H1 (cell line): Measurements from ENCODE around the gene KRTAP5-1. TPM values are rescaled to one million over a fixed set of nuclear protein-coding genes. Genes with fewer than 3 reads are reported as not detected.

Experiments used
- CTCF ChIA-PET: fragments of 300-600 bp; sonication (Branson Sonifier 250); formaldehyde crosslinking; loops from one replicate; lab custom pipeline; 2021; ENCODE audit not compliant: partially characterized antibody; lab: Charles Lee
- POLR2A ChIA-PET: fragments of 300-600 bp; sonication (Branson Sonifier 250); formaldehyde crosslinking; loops from one replicate; lab custom pipeline; 2021; ENCODE audit warnings: inconsistent platforms; ENCODE audit not compliant: partially characterized antibody; lab: Charles Lee
- DNase-seq, 2 experiments: peaks; one replicate each; pipeline versions ENCODE4 v3.0.0 to v3.0.0-alpha.2; 2010 to 2022; ENCODE audit warnings: low spot score in 2 of 2, low read depth in 1 of 2, mixed read lengths in 1 of 2
- FAIRE-seq: peaks from 2 replicates; lab custom pipeline; 2011; peaks lifted over from hg19 to GRCh38; lab: Jason Lieb, UNC
- H2AFZ ChIP-seq: 2 replicates; pipeline ENCODE4 v1.8.1; 2012; ENCODE audit warnings: low read length, inconsistent platforms
- H2AK5ac ChIP-seq: 2 replicates; pipeline ENCODE4 v1.6.1; 2013; ENCODE audit warnings: low read depth, low read length
- H2BK120ac ChIP-seq: replicated peaks from 2 replicates; pipeline ENCODE3; 2013; ENCODE audit warnings: low read depth, low read length, inconsistent platforms
- H2BK12ac ChIP-seq: 2 replicates; pipeline ENCODE4 v1.6.1; 2013; ENCODE audit warnings: low read depth, low read length
- H2BK15ac ChIP-seq: 2 replicates; pipeline ENCODE4 v1.6.1; 2013; ENCODE audit warnings: low read length
- H2BK20ac ChIP-seq: 2 replicates; pipeline ENCODE4 v1.6.1; 2013; ENCODE audit warnings: low read length
- H2BK5ac ChIP-seq: 2 replicates; pipeline ENCODE4 v1.6.1; 2013; ENCODE audit warnings: low read depth, low read length
- H3K14ac ChIP-seq: 2 replicates; pipeline ENCODE4 v1.6.1; 2013; ENCODE audit warnings: inconsistent platforms; ENCODE audit not compliant: insufficient read length
- H3K18ac ChIP-seq: 2 replicates; pipeline ENCODE4 v1.6.1; 2013; ENCODE audit warnings: low read length; ENCODE audit errors: extremely low read depth
- H3K23ac ChIP-seq: 2 replicates; pipeline ENCODE4 v1.6.1; 2013; ENCODE audit warnings: inconsistent platforms; ENCODE audit not compliant: insufficient read length
- H3K23me2 ChIP-seq: 2 replicates; pipeline ENCODE4 v1.6.1; 2013; ENCODE audit warnings: low read depth, low read length
- H3K27ac ChIP-seq: 2 replicates; pipeline ENCODE4 v1.6.1; 2011; ENCODE audit warnings: low read depth, low read length, inconsistent platforms
- H3K27me3 ChIP-seq, 4 experiments: replicated peaks in 1 of 4; 1 replicate in 1 of 4; 2 replicates in 3 of 4; pipeline versions ENCODE4 v1.6.1 to v1.8.1; 2011 to 2013; ENCODE audit warnings: low read length in 3 of 4, mild to moderate bottlenecking in 3 of 4, inconsistent platforms in 2 of 4, mixed read lengths in 2 of 4, moderate library complexity in 1 of 4; ENCODE audit not compliant: control insufficient read depth in 3 of 4, insufficient read depth in 3 of 4; ENCODE audit errors: extremely low read depth in 1 of 4
- H3K36me3 ChIP-seq, 4 experiments: 2 replicates each; pipeline versions ENCODE4 v1.6.1 to v1.8.1; 2011 to 2013; ENCODE audit warnings: mild to moderate bottlenecking in 4 of 4, low read length in 3 of 4, moderate library complexity in 2 of 4, control low read depth in 1 of 4, inconsistent platforms in 1 of 4; ENCODE audit not compliant: insufficient read depth in 4 of 4, control insufficient read depth in 2 of 4
- H3K4ac ChIP-seq: replicated peaks from 2 replicates; pipeline ENCODE3; 2013; ENCODE audit warnings: low read length, low read depth, mixed read lengths, inconsistent platforms; ENCODE audit not compliant: insufficient read length
- H3K4me1 ChIP-seq, 4 experiments: replicated peaks in 1 of 4; 1 replicate in 1 of 4; 2 replicates in 3 of 4; pipeline versions ENCODE4 v1.6.1 to v1.8.1; 2011 to 2013; ENCODE audit warnings: low read length in 3 of 4, inconsistent platforms in 2 of 4, mixed read lengths in 1 of 4; ENCODE audit not compliant: insufficient read depth in 4 of 4, control insufficient read depth in 3 of 4
- H3K4me2 ChIP-seq, 2 experiments: 2 replicates each; pipeline versions ENCODE4 v1.6.1 to v1.8.1; 2011 to 2013; ENCODE audit warnings: low read depth in 2 of 2, low read length in 2 of 2, control low read depth in 1 of 2, inconsistent platforms in 1 of 2, mild to moderate bottlenecking in 1 of 2; ENCODE audit not compliant: insufficient read depth in 1 of 2
- H3K4me3 ChIP-seq, 4 experiments: fragments of 200-600, 300-600 bp in 1 of 4; sonication (generic), shearing (Covaris generic), sonication (Bioruptor Twin) in 1 of 4; 2 replicates each; pipeline versions ENCODE4 v1.5.1 to v1.8.1; 2011 to 2016; ENCODE audit warnings: low read length in 4 of 4, low read depth in 3 of 4, control low read depth in 2 of 4, inconsistent platforms in 2 of 4, mild to moderate bottlenecking in 2 of 4, mixed read lengths in 1 of 4, moderate library complexity in 1 of 4; ENCODE audit not compliant: insufficient read depth in 2 of 4; ENCODE audit errors: extremely low read depth in 1 of 4
- H3K56ac ChIP-seq: replicated peaks from 2 replicates; pipeline ENCODE3; 2013; ENCODE audit warnings: low read depth, mild to moderate bottlenecking, mixed read lengths, low read length, inconsistent platforms; ENCODE audit not compliant: insufficient read length
- H3K79me1 ChIP-seq: 2 replicates; pipeline ENCODE4 v1.6.1; 2013; ENCODE audit warnings: low read depth, low read length, control low read depth
- H3K79me2 ChIP-seq, 2 experiments: 2 replicates each; pipeline versions ENCODE4 v1.6.1 to v1.8.1; 2012 to 2013; ENCODE audit warnings: low read length in 2 of 2, mild to moderate bottlenecking in 2 of 2, inconsistent platforms in 1 of 2; ENCODE audit not compliant: insufficient read depth in 2 of 2, control insufficient read depth in 1 of 2
- H3K9ac ChIP-seq, 4 experiments: replicated peaks in 1 of 4; 1 replicate in 1 of 4; 2 replicates in 3 of 4; pipeline versions ENCODE4 v1.6.1 to v1.8.1; 2011 to 2013; ENCODE audit warnings: low read depth in 3 of 4, low read length in 3 of 4, control low read depth in 2 of 4, mild to moderate bottlenecking in 2 of 4, moderate library complexity in 2 of 4, inconsistent platforms in 1 of 4; ENCODE audit errors: extremely low read depth in 1 of 4
- H3K9me3 ChIP-seq, 2 experiments: 2 replicates each; pipeline versions ENCODE4 v1.6.1 to v1.8.1; 2012 to 2013; ENCODE audit warnings: mild to moderate bottlenecking in 2 of 2, moderate library complexity in 2 of 2, control low read depth in 1 of 2, inconsistent platforms in 1 of 2, low read depth in 1 of 2, low read length in 1 of 2, mixed read lengths in 1 of 2; ENCODE audit not compliant: insufficient read depth in 2 of 2
- H4K20me1 ChIP-seq, 2 experiments: replicated peaks in 1 of 2; 2 replicates each; pipeline versions ENCODE3 to v1.8.1; 2011 to 2013; ENCODE audit warnings: inconsistent platforms in 2 of 2, low read length in 2 of 2, mild to moderate bottlenecking in 1 of 2; ENCODE audit not compliant: insufficient read depth in 2 of 2, control insufficient read depth in 1 of 2
- H4K5ac ChIP-seq: 2 replicates; pipeline ENCODE4 v1.6.1; 2013; ENCODE audit warnings: low read length, low read depth, mixed read lengths, inconsistent platforms; ENCODE audit not compliant: insufficient read length
- H4K8ac ChIP-seq: 2 replicates; pipeline ENCODE4 v1.8.0; 2013; ENCODE audit warnings: mild to moderate bottlenecking, moderate library complexity, low read length, inconsistent platforms; ENCODE audit not compliant: insufficient read depth; ENCODE audit errors: extremely low read depth
- H4K91ac ChIP-seq: replicated peaks from 2 replicates; pipeline ENCODE3; 2013; ENCODE audit warnings: low read length, mixed read lengths, inconsistent platforms; ENCODE audit not compliant: insufficient read length
- BACH1 ChIP-seq: IDR thresholded peaks from 2 replicates; pipeline ENCODE4 v1.6.1; 2012; ENCODE audit warnings: low read length, improper control_type of control experiment
- CBX5 ChIP-seq: fragments of 300-800, 300-1000 bp; sonication (generic); IDR thresholded peaks from 2 replicates; pipeline ENCODE4 v1.7.1; 2016; ENCODE audit warnings: antibody characterized with exemption, low read length, low read depth
- CHD1 ChIP-seq: IDR thresholded peaks from 2 replicates; pipeline ENCODE4 v1.6.1; 2012; ENCODE audit warnings: low read depth, low read length, improper control_type of control experiment
- EZH2 ChIP-seq: fragments of 200-600 bp; sonication (generic); IDR thresholded peaks from 2 replicates; pipeline ENCODE4 v1.7.1; 2012; ENCODE audit warnings: low read depth, mild to moderate bottlenecking, moderate library complexity, low read length, inconsistent platforms; ENCODE audit not compliant: severe bottlenecking
- GTF2F1 ChIP-seq: IDR thresholded peaks from 2 replicates; pipeline ENCODE4 v1.6.1; 2012; ENCODE audit warnings: low read depth, low read length, improper control_type of control experiment, borderline replicate concordance
- KDM4A ChIP-seq: IDR thresholded peaks from one replicate; pipeline ENCODE4 v1.7.1; 2012; ENCODE audit warnings: low read depth, mild to moderate bottlenecking, moderate library complexity, low read length, inconsistent platforms; ENCODE audit not compliant: severe bottlenecking
- NANOG ChIP-seq: IDR thresholded peaks from 2 replicates; pipeline ENCODE4 v1.6.1; 2011; ENCODE audit warnings: low read length, low read depth, mild to moderate bottlenecking, inconsistent platforms; ENCODE audit not compliant: insufficient read depth, poor library complexity, severe bottlenecking
- PHF8 ChIP-seq: fragments of 200-600 bp; sonication (generic); conservative IDR thresholded peaks from 2 replicates; pipeline ENCODE4 v1.7.1; 2012; ENCODE audit warnings: low read depth, mild to moderate bottlenecking, inconsistent platforms, low read length, moderate library complexity
- RBBP5 ChIP-seq: IDR thresholded peaks from 2 replicates; pipeline ENCODE4 v1.7.1; 2012; ENCODE audit warnings: low read depth, mild to moderate bottlenecking, inconsistent platforms, low read length, moderate library complexity, borderline replicate concordance
- RNF2 ChIP-seq: fragments of 200-900, 300-1000 bp; sonication (generic); IDR thresholded peaks from 2 replicates; pipeline ENCODE4 v1.7.1; 2016; ENCODE audit warnings: borderline replicate concordance, low read depth, mild to moderate bottlenecking, antibody characterized with exemption, low read length; ENCODE audit not compliant: poor library complexity, severe bottlenecking; ENCODE audit errors: missing control alignments
- SRF ChIP-seq: IDR thresholded peaks from 2 replicates; pipeline ENCODE4 v1.6.1; 2011; ENCODE audit warnings: mild to moderate bottlenecking, low read depth, low read length, moderate library complexity
- TAF1 ChIP-seq: IDR thresholded peaks from 2 replicates; pipeline ENCODE4 v1.6.1; 2011; ENCODE audit warnings: mild to moderate bottlenecking, low read depth, low read length
- TEAD4 ChIP-seq: IDR thresholded peaks from 2 replicates; pipeline ENCODE4 v1.6.1; 2012; ENCODE audit warnings: low read depth, low read length, inconsistent platforms, mixed read lengths
- WGBS, 2 experiments: shearing (Covaris generic) in 1 of 2; methylation state at CpG; one replicate each; pipeline versions ENCODE4 v1.1.6 to v1.1.7; 2013 to 2015; ENCODE audit warnings: low lambda C conversion rate in 2 of 2, mixed read lengths in 2 of 2, inconsistent platforms in 1 of 2, low coverage in 1 of 2, missing lambda C conversion rate in 1 of 2; ENCODE audit not compliant: insufficient replicate concordance in 2 of 2, insufficient coverage in 1 of 2, insufficient read length in 1 of 2; ENCODE audit errors: extremely low coverage in 1 of 2, missing lambda C conversion rate in 1 of 2; 5-methylcytosine and 5-hydroxymethylcytosine counted together
- polyA plus RNA-seq, 7 experiments: library from polyadenylated mRNA; depleted of rRNA in 3 of 7; stranded (reverse) in 5 of 7; unstranded in 2 of 7; fragments of >200 nt in 5 of 7; fragments of 200-250 nt in 2 of 7; gene quantifications; 1 replicate in 5 of 7; 2 replicates in 1 of 7; 4 replicates in 1 of 7; pipeline versions ENCODE4 v1.2.1 to v1.2.3, GENCODE V29; 2011 to 2013; ENCODE audit warnings: missing spikeins in 2 of 7, mixed read lengths in 2 of 7
- total RNA-seq: library from RNA; stranded (reverse); fragmentation: NEBNext Ultra II Directional; extraction: Animal tissue kit (Norgen Biotek cat#: 25700); gene quantifications from 2 replicates; pipeline ENCODE4 v1.2.1, GENCODE V29; 2021

The KRTAP5-1 gene
- total and polyA plus RNA-seq, 2 of the 8 experiments (the other 6 are each of a cell fraction or from before 2014, with no cell fraction given) = not detected

- Histone ChIP-seq H3K4me1 (peaks cover 3 to 30% (median 13%) of the 10 kb centered on the region in 4 experiments), H3K27ac (no peak overlapping the region), H3K27me3 (peaks cover 15 to 51% (median 39%) of the 10 kb centered on the region in 4 experiments), H3K23ac (no peak overlapping the region), H2AK5ac (no peak overlapping the region), H3K9me3 (no peaks in the 10 kb centered on the region), H3K79me2 (no peaks in the 10 kb centered on the region), H2BK5ac (no peak overlapping the region), H3K9ac (no peak overlapping the region), H3K36me3 (no peaks in the 10 kb centered on the region), H3K23me2 (peaks cover 15% of the 10 kb centered on the region; the same call in 1 of the 2 replicates), H2BK120ac (no peak overlapping the region), H3K4me2 (no peak overlapping the region), H3K4me3 (no peak overlapping the region), H4K5ac (no peak overlapping the region), H2AFZ (no peak overlapping the region), H4K8ac (no peak overlapping the region), H3K14ac (no peak overlapping the region), H4K20me1 (no peaks in the 10 kb centered on the region), H3K4ac (no peak overlapping the region), H2BK12ac (peak overlapping the region; percentile 90; the same call in 1 of the 2 replicates), H2BK20ac (no peak overlapping the region), H2BK15ac (0 out of 2 replicates have a peak overlapping the region, but pooled peaks have one; percentile 92), H3K79me1 (no peaks in the 10 kb centered on the region), H3K18ac (no peak overlapping the region), H4K91ac (no peak overlapping the region), H3K56ac (no peak overlapping the region)
- FAIRE-seq = no peak
- ChIA-PET POLR2A (no interaction called here), CTCF (interaction anchor here (0.7 to 7.2 kb wide), 6 partner anchors 9 to 220 kb away, joined by 3 to 144 read pairs (median 16); no protein-coding TSS in a partner anchor)
- DNase-seq = no peak
- WGBS, 2 experiments = 98% methylated on average over 6 of the region's 6 CpGs; no CpG with 5 or more reads in 1 of the 2 experiments
- no peak for TF ChIP-seq TAF1
- TF ChIP-seq SRF = no peak
- TF ChIP-seq EZH2 = no peak
- TF ChIP-seq TEAD4 = no peak
- no peak for TF ChIP-seq NANOG
- TF ChIP-seq RBBP5 = no peak
- no peak for TF ChIP-seq BACH1
- no peak for TF ChIP-seq KDM4A
- no peak for TF ChIP-seq RNF2
- TF ChIP-seq PHF8 = no peak
- TF ChIP-seq CBX5 = no peak
- no peak for TF ChIP-seq CHD1
- TF ChIP-seq GTF2F1 = no peak
Measured at GRCh38 chr11:1544536-1544935, 40.5 kb downstream of the KRTAP5-1 start.
